Duodenal mucosa (tissue), 2 donors: Measurements from ENCODE around the gene NFATC1.

Experiments
- H3K27ac ChIP-seq: one replicate; pipeline ENCODE4 v1.7.0; 2013; ENCODE audit warnings: low read depth, low read length
- H3K27me3 ChIP-seq, 2 donors: one replicate each; pipeline ENCODE4 v1.7.0; 2013; ENCODE audit warnings: low read length in 2 of 2, control low read depth in 1 of 2; ENCODE audit not compliant: insufficient read depth in 2 of 2, control insufficient read depth in 1 of 2
- H3K36me3 ChIP-seq, 2 donors: one replicate each; pipeline ENCODE4 v1.7.0; 2013; ENCODE audit warnings: low read length in 2 of 2, control low read depth in 1 of 2; ENCODE audit not compliant: insufficient read depth in 2 of 2, control insufficient read depth in 1 of 2
- H3K4me1 ChIP-seq, 2 donors: one replicate each; pipeline ENCODE4 v1.7.0; 2013; ENCODE audit warnings: low read length in 2 of 2, control low read depth in 1 of 2; ENCODE audit not compliant: insufficient read depth in 2 of 2, control insufficient read depth in 1 of 2
- H3K4me3 ChIP-seq, 2 donors: one replicate each; pipeline ENCODE4 v1.7.0; 2013; ENCODE audit warnings: low read length in 2 of 2, low read depth in 1 of 2
- H3K9ac ChIP-seq, 2 donors: one replicate each; pipeline ENCODE4 v1.7.0; 2013; ENCODE audit warnings: low read length in 2 of 2, low read depth in 1 of 2
- H3K9me3 ChIP-seq, 2 donors: one replicate each; pipeline ENCODE4 v1.7.0; 2013; ENCODE audit warnings: low read length in 2 of 2, control low read depth in 1 of 2; ENCODE audit not compliant: control insufficient read depth in 1 of 2

NFATC1 gene

DNA sequence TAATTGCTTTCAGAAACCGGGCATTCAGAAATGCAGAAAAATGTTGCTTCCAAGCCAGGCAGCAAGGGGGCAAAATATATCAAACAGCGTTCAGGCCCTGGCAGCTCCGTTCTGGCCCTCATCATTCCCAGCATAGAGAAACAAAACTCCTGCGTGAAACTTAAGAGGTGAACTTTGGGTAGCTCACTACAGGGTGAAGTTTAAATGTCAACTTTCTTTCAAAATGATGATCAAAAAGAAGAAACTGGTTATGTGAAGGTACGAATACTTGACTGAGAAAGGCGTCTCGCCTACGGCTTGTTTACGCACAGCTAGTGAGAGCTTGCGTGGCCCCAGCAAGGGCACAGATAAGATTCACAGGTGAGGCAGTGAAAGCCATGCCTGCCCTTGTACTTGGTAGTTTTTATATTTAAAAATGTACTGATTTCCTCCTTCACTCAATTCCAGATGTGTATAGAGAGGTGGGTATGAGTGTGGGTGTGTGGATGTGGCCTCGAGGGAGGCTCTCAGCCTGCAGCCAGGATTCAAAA, 127.5 kb downstream of the NFATC1 start:
- no peak overlapping the region for H3K9ac ChIP-seq
- H3K4me1 ChIP-seq: peaks cover 0 to 5% of the 10 kb centered on the region in 2 donors
- H3K36me3 ChIP-seq: peaks cover 0 to 2% of the 10 kb centered on the region in 2 donors
- H3K9me3 ChIP-seq: no peaks in the 10 kb centered on the region
- H3K4me3 ChIP-seq: no peak overlapping the region
- no peak overlapping the region for H3K27ac ChIP-seq
- H3K27me3 ChIP-seq: peaks cover 0 to under 1% of the 10 kb centered on the region in 2 donors

DNA sequence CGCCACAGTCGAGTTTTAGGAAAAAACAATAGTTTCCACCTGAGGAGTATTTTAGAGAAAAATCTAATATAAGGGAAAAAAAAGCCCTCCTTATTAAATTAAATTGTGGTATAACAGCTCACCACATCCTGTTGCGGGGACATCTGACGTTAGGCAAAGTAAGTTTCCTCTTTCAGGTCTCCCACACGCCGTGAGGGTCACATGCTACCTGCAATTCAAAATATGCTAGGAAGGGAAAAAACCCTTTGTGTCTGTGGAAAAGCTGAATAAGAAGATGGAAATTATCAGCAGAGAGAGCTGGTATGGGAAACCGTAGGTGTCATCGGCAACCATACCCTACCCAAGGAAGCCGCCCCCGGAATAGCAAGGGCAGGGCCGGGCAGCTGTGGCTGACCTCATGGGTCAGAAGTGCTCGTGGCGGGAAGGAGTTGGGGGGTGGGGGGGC, 128.0 kb downstream of the NFATC1 start:
- H3K9me3 ChIP-seq: no peaks in the 10 kb centered on the region
- peaks cover 0 to 5% of the 10 kb centered on the region in 2 donors for H3K4me1 ChIP-seq
- no peak overlapping the region for H3K27ac ChIP-seq
- no peak overlapping the region for H3K9ac ChIP-seq
- H3K27me3 ChIP-seq: peaks cover 0 to 3% of the 10 kb centered on the region in 2 donors
- H3K4me3 ChIP-seq: peak overlapping the region; percentile 21 to 24
- peaks cover 0 to 6% of the 10 kb centered on the region in 2 donors for H3K36me3 ChIP-seq

DNA sequence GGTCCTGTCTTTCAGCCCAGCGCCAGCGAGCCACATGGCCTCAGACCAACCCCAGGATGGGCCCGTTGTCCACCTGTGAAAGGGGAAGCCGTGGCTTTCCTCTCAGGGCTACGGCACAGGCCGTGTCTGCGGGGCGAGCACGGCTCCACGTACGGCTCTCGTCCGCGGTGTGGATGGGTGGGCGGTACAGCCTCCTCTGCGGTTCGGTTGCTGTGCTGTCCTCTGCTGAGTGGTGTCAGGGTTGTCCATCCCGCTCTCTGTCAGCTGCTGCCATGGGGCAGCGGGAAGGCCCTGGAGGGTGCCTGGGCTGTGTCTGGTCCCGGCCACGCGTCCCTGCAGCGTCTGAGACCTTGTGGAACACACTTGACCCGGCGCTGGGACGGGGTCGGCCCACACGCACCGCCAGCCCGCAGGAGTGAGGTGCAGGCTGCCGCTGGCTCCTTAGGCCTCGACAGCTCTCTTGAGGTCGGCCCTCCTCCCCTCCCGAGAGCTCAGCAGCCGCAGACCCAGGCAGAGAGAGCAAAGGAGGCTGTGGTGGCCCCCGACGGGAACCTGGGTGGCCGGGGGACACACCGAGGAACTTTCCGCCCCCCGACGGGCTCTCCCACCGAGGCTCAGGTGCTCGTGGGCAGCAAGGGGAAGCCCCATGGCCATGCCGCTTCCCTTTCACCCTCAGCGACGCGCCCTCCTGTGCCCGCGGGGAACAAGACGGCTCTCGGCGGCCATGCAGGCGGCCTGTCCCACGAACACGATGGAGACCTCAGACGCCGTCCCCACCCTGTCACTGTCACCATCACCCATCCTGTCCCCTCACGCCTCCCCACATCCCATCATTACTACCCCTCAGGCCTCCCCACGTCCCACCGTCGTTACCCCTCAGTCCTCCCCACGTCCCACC, 128.7 kb downstream of the NFATC1 start:
- peaks cover 0 to 5% of the 10 kb centered on the region in 2 donors for H3K4me1 ChIP-seq
- H3K27ac ChIP-seq: no peak overlapping the region
- peak overlapping the region; percentile 21 to 24 for H3K4me3 ChIP-seq
- H3K27me3 ChIP-seq: peaks cover 0 to 3% of the 10 kb centered on the region in 2 donors
- H3K9me3 ChIP-seq: no peaks in the 10 kb centered on the region
- H3K36me3 ChIP-seq: peaks cover 0 to 6% of the 10 kb centered on the region in 2 donors
- peak overlapping the region in 1 of 2 donors; percentile 25 for H3K9ac ChIP-seq

DNA sequence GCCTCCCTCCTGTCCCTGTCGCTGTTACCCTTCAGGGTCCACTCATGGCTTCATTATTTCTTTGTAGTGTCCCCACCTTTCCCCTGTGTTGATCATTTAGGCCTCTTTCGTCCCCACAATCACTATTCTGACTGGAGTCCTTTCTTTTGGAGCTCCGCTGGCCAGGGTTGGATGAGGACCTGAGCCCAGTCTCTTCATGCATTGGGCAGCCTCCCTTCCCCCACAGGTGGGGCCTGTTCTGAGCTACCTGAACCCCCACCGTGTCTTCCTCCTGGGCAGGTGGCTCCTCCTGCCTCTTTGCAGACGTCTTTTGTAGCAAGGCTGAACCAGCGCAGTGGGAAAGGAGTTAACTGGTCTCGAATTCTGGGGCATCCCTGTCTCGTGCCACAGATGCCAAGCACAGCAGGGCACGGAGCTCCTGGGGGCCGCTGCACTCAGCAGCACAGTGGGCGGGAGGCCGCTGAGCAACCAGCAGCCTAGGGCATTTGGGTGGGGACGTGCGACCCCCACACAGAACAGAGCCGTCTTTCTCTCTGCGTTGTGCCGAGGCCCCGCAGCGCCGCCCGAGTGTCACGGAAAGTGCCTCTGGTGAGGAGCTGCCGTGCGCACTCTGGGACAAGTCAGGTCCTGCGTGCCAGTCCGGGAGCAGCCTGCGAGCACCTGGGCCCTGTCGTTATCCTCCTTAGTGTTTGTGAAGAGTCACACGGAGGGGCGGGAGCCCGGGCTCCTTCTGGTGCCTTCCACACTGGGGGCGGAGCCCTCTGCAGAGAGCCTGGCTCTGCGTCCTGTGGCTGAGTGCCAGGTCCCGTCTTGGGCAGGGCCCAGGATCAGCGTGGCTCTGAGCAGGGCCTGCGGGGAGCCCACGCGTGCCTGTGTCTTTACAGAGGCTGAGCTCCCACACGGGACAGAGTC, 130.1 kb downstream of the NFATC1 start:
- Histone ChIP-seq H3K9ac (no peak overlapping the region), H3K4me3 (no peak overlapping the region), H3K27ac (no peak overlapping the region), H3K4me1 (peaks cover 0 to 5% of the 10 kb centered on the region in 2 donors), H3K9me3 (no peaks in the 10 kb centered on the region), H3K27me3 (peaks cover 0 to 3% of the 10 kb centered on the region in 2 donors), H3K36me3 (peaks cover 0 to 6% of the 10 kb centered on the region in 2 donors)

DNA sequence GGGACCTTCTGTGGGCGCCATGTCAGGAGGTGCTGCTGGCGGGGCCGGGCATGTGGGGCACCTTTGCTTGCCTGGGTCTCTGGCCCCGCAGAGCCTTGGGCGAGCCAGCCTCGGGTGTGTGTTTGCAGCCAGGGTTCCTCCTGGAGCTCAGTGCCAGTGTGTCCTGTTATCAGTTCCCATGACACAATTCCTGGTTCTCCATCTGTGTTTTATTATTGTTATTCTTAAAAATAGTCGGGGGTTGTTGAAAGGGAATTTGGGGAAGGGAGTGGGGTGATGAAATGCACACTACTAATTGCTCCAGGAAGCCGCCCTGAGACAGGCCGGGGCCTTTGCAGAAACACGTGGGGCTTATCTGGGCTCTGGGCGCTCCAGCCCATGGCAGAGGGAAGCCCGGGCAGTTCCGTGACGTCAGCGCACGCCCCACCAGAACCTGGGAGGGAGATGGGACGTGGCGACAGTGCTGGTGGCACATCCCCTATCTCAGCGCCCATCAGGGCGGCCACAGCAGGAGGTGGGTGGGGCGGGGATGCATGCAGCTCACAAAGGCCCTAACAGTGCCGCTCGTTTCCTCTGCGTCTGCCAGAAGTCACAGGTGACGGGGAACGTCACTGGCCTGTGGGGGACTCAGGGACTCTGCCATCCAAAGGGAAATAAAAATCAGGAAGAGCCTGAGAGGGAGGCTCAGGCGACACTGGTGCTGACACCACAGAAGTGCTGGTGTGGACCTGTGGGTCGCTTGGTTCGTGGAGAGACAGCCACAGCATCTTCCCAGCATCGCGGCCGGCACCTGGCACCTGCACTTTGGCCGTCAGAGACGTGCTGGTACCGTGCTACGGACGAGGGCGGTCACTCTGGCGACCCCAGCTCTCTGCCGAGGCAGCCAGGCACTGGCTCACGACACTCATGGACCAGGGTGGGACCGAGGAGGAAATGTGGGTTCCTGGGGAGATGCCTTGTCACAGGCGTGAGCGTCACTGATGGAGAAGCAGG, 131.0 kb downstream of the NFATC1 start:
- peaks cover 0 to 5% of the 10 kb centered on the region in 2 donors for H3K4me1 ChIP-seq
- no peak overlapping the region for H3K27ac ChIP-seq
- H3K9me3 ChIP-seq: no peaks in the 10 kb centered on the region
- H3K27me3 ChIP-seq: peaks cover 0 to 3% of the 10 kb centered on the region in 2 donors
- H3K9ac ChIP-seq: no peak overlapping the region
- H3K4me3 ChIP-seq: no peak overlapping the region
- H3K36me3 ChIP-seq: peaks cover 0 to 6% of the 10 kb centered on the region in 2 donors

DNA sequence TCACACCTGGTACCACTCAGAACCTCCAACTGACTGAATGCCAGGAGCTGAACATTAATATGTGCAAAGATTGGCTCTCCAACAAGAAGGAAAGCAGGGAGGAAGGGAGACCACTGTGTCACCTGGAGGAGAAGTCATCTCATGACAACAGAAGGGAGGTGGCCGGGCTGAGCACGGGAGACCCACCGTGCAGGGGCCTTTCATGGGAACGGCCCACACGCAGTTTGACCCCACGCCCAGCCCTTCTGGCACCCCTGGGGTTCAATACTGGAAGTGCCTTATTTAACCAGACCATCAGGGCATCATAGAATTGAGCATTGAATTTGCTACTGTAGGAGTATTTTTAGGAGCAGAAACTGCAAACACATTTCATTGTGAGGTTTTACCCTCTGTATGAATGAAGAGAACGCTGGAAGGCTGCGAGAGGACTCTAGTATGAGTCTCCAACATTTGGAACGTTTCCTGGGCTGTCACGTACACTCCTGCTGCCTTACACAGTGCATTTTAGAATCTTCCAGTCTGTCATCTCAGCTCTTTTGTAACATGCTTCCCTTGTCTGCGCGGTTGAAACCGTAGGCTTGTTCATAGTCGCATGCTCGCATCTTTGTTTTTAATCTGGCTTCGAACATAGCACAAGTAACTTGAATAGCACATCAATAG, 132.1 kb downstream of the NFATC1 start:
- no peak overlapping the region for H3K4me3 ChIP-seq
- peaks cover 0 to 6% of the 10 kb centered on the region in 2 donors for H3K36me3 ChIP-seq
- peaks cover 0 to 3% of the 10 kb centered on the region in 2 donors for H3K27me3 ChIP-seq
- no peak overlapping the region for H3K9ac ChIP-seq
- peaks cover 0 to 5% of the 10 kb centered on the region in 2 donors for H3K4me1 ChIP-seq
- no peaks in the 10 kb centered on the region for H3K9me3 ChIP-seq
- no peak overlapping the region for H3K27ac ChIP-seq

DNA sequence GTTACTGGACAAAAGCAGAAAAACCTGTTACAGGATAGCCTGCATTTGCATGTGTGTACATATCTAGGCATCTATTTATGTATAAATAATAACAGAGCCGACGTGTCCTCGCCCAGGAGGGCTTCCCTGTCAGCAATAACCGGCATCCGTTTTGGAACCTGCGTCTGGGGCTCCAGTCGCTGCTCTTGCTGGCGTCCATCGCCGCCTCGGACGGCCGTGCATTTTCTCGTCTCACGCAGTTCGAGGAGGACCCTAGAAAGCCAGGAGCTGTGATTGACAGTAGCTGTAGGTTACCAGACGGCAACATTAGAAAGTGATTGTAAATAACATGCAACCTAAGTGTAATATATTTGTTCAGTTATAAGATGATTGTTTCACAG, 132.6 kb downstream of the NFATC1 start:
- peaks cover 0 to 3% of the 10 kb centered on the region in 2 donors for H3K27me3 ChIP-seq

DNA sequence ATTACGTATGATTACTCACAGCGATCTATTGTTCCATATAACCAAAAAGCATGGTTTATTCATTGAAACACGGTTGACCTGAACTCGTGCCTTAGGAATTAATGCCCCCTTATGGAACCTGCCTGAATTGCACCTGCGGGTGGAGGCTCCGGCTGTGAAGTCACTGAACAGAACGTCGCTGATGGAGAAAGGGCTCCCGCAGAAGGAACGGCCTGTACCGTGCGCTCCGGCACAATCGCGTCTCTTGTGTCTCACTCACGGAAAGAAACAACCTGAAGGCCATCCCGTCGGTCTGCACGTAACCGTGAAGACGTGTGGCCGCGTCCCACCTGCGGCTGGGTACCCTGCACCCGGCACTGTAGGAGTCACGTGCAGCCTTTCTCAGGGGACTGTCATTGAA, 133.1 kb downstream of the NFATC1 start:
- peaks cover 0 to 6% of the 10 kb centered on the region in 2 donors for H3K36me3 ChIP-seq
- H3K27ac ChIP-seq: no peak overlapping the region

More for the DNA sequence above, 132.6 kb downstream of the NFATC1 start:
- no peaks in the 10 kb centered on the region for H3K9me3 ChIP-seq
- H3K9ac ChIP-seq: no peak overlapping the region
- peaks cover 0 to 6% of the 10 kb centered on the region in 2 donors for H3K36me3 ChIP-seq
- no peak overlapping the region for H3K27ac ChIP-seq
- no peak overlapping the region for H3K4me3 ChIP-seq
- H3K4me1 ChIP-seq: peaks cover 0 to 2% of the 10 kb centered on the region in 2 donors

More for the DNA sequence above, 133.1 kb downstream of the NFATC1 start:
- H3K9me3 ChIP-seq: no peaks in the 10 kb centered on the region
- H3K4me1 ChIP-seq: no peaks in the 10 kb centered on the region
- no peak overlapping the region for H3K4me3 ChIP-seq
- peaks cover 0 to 3% of the 10 kb centered on the region in 2 donors for H3K27me3 ChIP-seq
- no peak overlapping the region for H3K9ac ChIP-seq
